Fibroblast of upper back skin (primary cell): ENCODE results near the gene ZC3HAV1.
A peak's percentile ranks its signal among the peaks of the same experiment; 100 is the strongest.
"Not testable (repeated sequence)": the region's sequence is repeated elsewhere in the genome, so short reads cannot be mapped to it uniquely, and the experiment has no call there.

Experiments used
- DNase-seq: peaks from one replicate; pipeline ENCODE4 v3.0.0-alpha.2; 2013

Gene ZC3HAV1

GRCh38 chr7:139084709-139085108 lies 24.8 kb downstream of the ZC3HAV1 start:
- no peak for DNase-seq

GRCh38 chr7:139081584-139081983 lies 27.9 kb downstream of the ZC3HAV1 start:
- no peak for DNase-seq

GRCh38 chr7:139080905-139081304 lies 28.6 kb downstream of the ZC3HAV1 start:
- DNase-seq, result no peak

- DNase-seq, result no peak
Observed at GRCh38 chr7:139079861-139080260, 29.7 kb downstream of the ZC3HAV1 start.

- no peak for DNase-seq
Observed at GRCh38 chr7:139078911-139079310, 30.6 kb downstream of the ZC3HAV1 start.

GRCh38 chr7:139078399-139078798 lies 31.1 kb downstream of the ZC3HAV1 start:
- DNase-seq, result no peak

- not testable (repeated sequence) for DNase-seq
Observed at GRCh38 chr7:139077706-139078105, 31.8 kb downstream of the ZC3HAV1 start.

- no peak for DNase-seq
Observed at GRCh38 chr7:139075871-139076686, 33.4 kb downstream of the ZC3HAV1 start.

GRCh38 chr7:139075031-139075652 lies 34.4 kb downstream of the ZC3HAV1 start:
- peak; percentile 84 for DNase-seq

- DNase-seq, result no peak
Observed at GRCh38 chr7:139072796-139073195, 36.7 kb downstream of the ZC3HAV1 start.

- DNase-seq, result no peak
Observed at GRCh38 chr7:139071680-139072079, 37.8 kb downstream of the ZC3HAV1 start.

- DNase-seq, result no peak
Observed at GRCh38 chr7:139068544-139069399, 40.7 kb downstream of the ZC3HAV1 start.

GRCh38 chr7:139066315-139066714 lies 43.2 kb downstream of the ZC3HAV1 start:
- no peak for DNase-seq

- DNase-seq, result no peak
Observed at GRCh38 chr7:139065323-139065722, 44.2 kb downstream of the ZC3HAV1 start.

- no peak for DNase-seq
Observed at GRCh38 chr7:139061416-139061815, 48.1 kb downstream of the ZC3HAV1 start.

- DNase-seq, result no peak
Observed at GRCh38 chr7:139060695-139061237, 48.8 kb downstream of the ZC3HAV1 start.

GRCh38 chr7:139059905-139060304 lies 49.6 kb downstream of the ZC3HAV1 start:
- DNase-seq, result no peak

GRCh38 chr7:139058943-139059342 lies 50.6 kb downstream of the ZC3HAV1 start:
- peak; percentile 74 for DNase-seq

- DNase-seq, result no peak
Observed at GRCh38 chr7:139055674-139056073, 53.8 kb downstream of the ZC3HAV1 start.

- DNase-seq, result not testable (repeated sequence)
Observed at GRCh38 chr7:139054656-139055055, 54.9 kb downstream of the ZC3HAV1 start.

GRCh38 chr7:139054101-139054500 lies 55.4 kb downstream of the ZC3HAV1 start:
- no peak for DNase-seq

GRCh38 chr7:139051655-139052054 lies 57.9 kb downstream of the ZC3HAV1 start:
- no peak for DNase-seq

GRCh38 chr7:139049936-139050335 lies 59.6 kb downstream of the ZC3HAV1 start:
- peak; percentile 56 for DNase-seq
